RWPE2 (cell line): ENCODE measurements around the gene MEF2A.

ENCODE experiments used
- ATAC-seq: fragments of 200-7000 bp; cut with Tn5 transposase; 3 replicates; pipeline ENCODE4 v1.9.1; 2021; ENCODE audit warnings: low read depth
- DNase-seq: peaks from one replicate; pipeline ENCODE4 v3.0.0-alpha.2; 2020; ENCODE audit warnings: low spot score
- H3K27ac ChIP-seq: fragments of 450-650 bp; 2 replicates; pipeline ENCODE4 v1.5.1; 2017; ENCODE audit warnings: mild to moderate bottlenecking; ENCODE audit not compliant: poor library complexity, severe bottlenecking
- H3K27me3 ChIP-seq: fragments of 250-450 bp; sonication (Bioruptor Pico); 2 replicates; pipeline ENCODE4 v1.5.1; 2021; ENCODE audit warnings: mild to moderate bottlenecking, moderate library complexity; ENCODE audit not compliant: insufficient read depth, poor library complexity, severe bottlenecking
- H3K36me3 ChIP-seq: fragments of 250-450 bp; sonication (Bioruptor Pico); 2 replicates; pipeline ENCODE4 v1.5.1; 2020; ENCODE audit warnings: low read depth, mild to moderate bottlenecking, moderate library complexity
- H3K4me1 ChIP-seq: fragments of 250-450 bp; sonication (Bioruptor Pico); 2 replicates; pipeline ENCODE4 v1.5.1; 2021; ENCODE audit warnings: mild to moderate bottlenecking, moderate library complexity; ENCODE audit not compliant: insufficient read depth, poor library complexity, severe bottlenecking
- H3K4me3 ChIP-seq: fragments of 250-450 bp; sonication (Bioruptor Pico); 2 replicates; pipeline ENCODE4 v1.5.1; 2021; ENCODE audit warnings: mild to moderate bottlenecking, moderate library complexity; ENCODE audit not compliant: severe bottlenecking
- H3K9me3 ChIP-seq: fragments of 250-450 bp; sonication (Bioruptor Pico); 2 replicates; pipeline ENCODE4 v1.5.1; 2021; ENCODE audit warnings: mild to moderate bottlenecking, moderate library complexity; ENCODE audit not compliant: severe bottlenecking
- TF ChIP-seq, protein P1 (sequence below): fragments of 450-650 bp; IDR thresholded peaks from one replicate; pipeline ENCODE4 v1.5.1; 2017; ENCODE audit warnings: mild to moderate bottlenecking, moderate library complexity; ENCODE audit not compliant: poor library complexity, severe bottlenecking

MEF2A gene

GRCh38 chr15:99545605-99546004, 20.2 kb upstream of the MEF2A start:
- H3K9me3 ChIP-seq: no peaks in the 10 kb centered on the region
- DNase-seq (no peak), ATAC-seq (no peak)
- H3K4me1 ChIP-seq: no peaks in the 10 kb centered on the region
- no peak overlapping the region for H3K27ac ChIP-seq
- no peaks in the 10 kb centered on the region for H3K36me3 ChIP-seq
- H3K4me3 ChIP-seq: no peak overlapping the region
- TF ChIP-seq, protein P1, sequence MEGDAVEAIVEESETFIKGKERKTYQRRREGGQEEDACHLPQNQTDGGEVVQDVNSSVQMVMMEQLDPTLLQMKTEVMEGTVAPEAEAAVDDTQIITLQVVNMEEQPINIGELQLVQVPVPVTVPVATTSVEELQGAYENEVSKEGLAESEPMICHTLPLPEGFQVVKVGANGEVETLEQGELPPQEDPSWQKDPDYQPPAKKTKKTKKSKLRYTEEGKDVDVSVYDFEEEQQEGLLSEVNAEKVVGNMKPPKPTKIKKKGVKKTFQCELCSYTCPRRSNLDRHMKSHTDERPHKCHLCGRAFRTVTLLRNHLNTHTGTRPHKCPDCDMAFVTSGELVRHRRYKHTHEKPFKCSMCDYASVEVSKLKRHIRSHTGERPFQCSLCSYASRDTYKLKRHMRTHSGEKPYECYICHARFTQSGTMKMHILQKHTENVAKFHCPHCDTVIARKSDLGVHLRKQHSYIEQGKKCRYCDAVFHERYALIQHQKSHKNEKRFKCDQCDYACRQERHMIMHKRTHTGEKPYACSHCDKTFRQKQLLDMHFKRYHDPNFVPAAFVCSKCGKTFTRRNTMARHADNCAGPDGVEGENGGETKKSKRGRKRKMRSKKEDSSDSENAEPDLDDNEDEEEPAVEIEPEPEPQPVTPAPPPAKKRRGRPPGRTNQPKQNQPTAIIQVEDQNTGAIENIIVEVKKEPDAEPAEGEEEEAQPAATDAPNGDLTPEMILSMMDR: no peak
- no peaks in the 10 kb centered on the region for H3K27me3 ChIP-seq

- Histone ChIP-seq H3K9me3 (no peaks in the 10 kb centered on the region), H3K27me3 (no peaks in the 10 kb centered on the region), H3K36me3 (no peaks in the 10 kb centered on the region), H3K27ac (no peak overlapping the region), H3K4me3 (no peak overlapping the region), H3K4me1 (no peaks in the 10 kb centered on the region)
- no peak for ATAC-seq
- no peak for DNase-seq
- TF ChIP-seq, protein P1: no peak
Measured at GRCh38 chr15:99546441-99547100, 19.2 kb upstream of the MEF2A start.

DNA sequence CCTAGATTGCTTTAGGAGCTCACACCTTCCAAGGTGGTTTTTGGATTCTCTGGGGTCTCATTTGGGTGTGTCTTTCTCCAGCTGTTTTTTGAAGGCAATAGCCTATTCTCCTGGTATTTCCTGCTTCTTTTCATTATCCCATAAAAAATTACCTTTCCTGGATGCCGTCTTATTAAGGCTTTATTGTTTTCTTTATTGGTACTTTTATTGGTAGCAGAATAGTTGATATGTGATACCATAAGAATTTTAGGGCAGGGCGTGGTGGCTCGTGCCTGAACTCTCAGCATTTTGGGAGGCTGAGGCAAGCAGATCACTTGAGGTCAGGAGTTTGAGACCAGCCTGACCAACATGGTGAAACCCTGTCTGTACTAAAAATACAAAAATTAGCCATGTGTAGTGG, 18.3 kb upstream of the MEF2A start:
- ATAC-seq (no peak), DNase-seq (no peak)
- Histone ChIP-seq H3K9me3 (no peaks in the 10 kb centered on the region), H3K27ac (no peak overlapping the region), H3K36me3 (no peaks in the 10 kb centered on the region), H3K27me3 (no peaks in the 10 kb centered on the region), H3K4me3 (no peak overlapping the region), H3K4me1 (no peaks in the 10 kb centered on the region)
- TF ChIP-seq, protein P1: no peak

DNA sequence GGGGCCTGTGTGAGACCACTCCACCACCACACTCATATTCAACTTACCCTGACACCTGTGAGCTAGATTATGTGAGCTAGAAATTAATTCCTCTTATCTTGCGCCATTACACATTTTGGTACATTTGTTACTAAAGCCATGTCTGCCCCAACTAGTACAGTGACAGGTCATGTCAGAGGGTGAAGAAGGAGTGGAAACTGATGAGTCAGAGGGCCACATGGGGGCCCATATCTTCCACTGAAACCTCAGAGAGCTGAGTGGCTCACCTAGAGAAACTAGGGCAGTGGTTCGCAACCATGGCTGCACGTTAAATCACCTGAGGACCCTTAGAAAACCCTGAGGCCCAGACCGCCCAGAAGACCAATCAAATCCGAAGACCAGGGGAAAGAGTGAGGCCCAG, 15.7 kb upstream of the MEF2A start:
- H3K4me3 ChIP-seq: no peak overlapping the region
- no peaks in the 10 kb centered on the region for H3K9me3 ChIP-seq
- DNase-seq: no peak
- no peak overlapping the region for H3K27ac ChIP-seq
- H3K27me3 ChIP-seq: no peaks in the 10 kb centered on the region
- TF ChIP-seq, protein P1: no peak
- no peaks in the 10 kb centered on the region for H3K36me3 ChIP-seq
- H3K4me1 ChIP-seq: no peaks in the 10 kb centered on the region
- no peak for ATAC-seq

GRCh38 chr15:99552111-99552510, 13.7 kb upstream of the MEF2A start:
- Histone ChIP-seq H3K27me3 (no peaks in the 10 kb centered on the region), H3K4me3 (no peak overlapping the region), H3K27ac (no peak overlapping the region), H3K4me1 (no peaks in the 10 kb centered on the region), H3K36me3 (no peaks in the 10 kb centered on the region), H3K9me3 (no peaks in the 10 kb centered on the region)
- ATAC-seq (no peak), DNase-seq (no peak)
- TF ChIP-seq, protein P1: no peak
